HepG2 (cell line): ENCODE data around the gene HMGCS2. TPM values are rescaled to one million over a fixed set of nuclear protein-coding genes. Genes with fewer than 3 reads are reported as not detected.

Source experiments
- ARID3A ChIP-seq: IDR thresholded peaks from 2 replicates; pipeline ENCODE4 v1.6.1; 2012; ENCODE audit warnings: low read depth, low read length, improper control_type of control experiment
- BCLAF1 ChIP-seq: fragments of 450-650 bp; IDR thresholded peaks from 2 replicates; pipeline ENCODE4 v1.6.1; 2017; ENCODE audit warnings: mild to moderate bottlenecking
- CCAR2 ChIP-seq: fragments of 200-400 bp; formaldehyde crosslinking; optimal IDR thresholded peaks from 2 replicates; pipeline ENCODE3; 2018; ENCODE audit warnings: low read depth, mild to moderate bottlenecking, low read length, moderate library complexity
- HHEX ChIP-seq: IDR thresholded peaks from 2 replicates; pipeline ENCODE4 v1.6.1; 2016; ENCODE audit warnings: control low read depth
- HNRNPUL1 ChIP-seq: fragments of 200-400 bp; formaldehyde crosslinking; IDR thresholded peaks from 2 replicates; pipeline ENCODE4 v1.6.1; 2017; ENCODE audit warnings: low read depth, mild to moderate bottlenecking, low read length, moderate library complexity
- IKZF5 ChIP-seq: IDR thresholded peaks from 2 replicates; pipeline ENCODE4 v1.6.1; 2018; ENCODE audit warnings: missing genetic modification reagents, mild to moderate bottlenecking, missing compliant biosample characterization
- KLF12 ChIP-seq: sonication (generic); formaldehyde crosslinking; IDR thresholded peaks from 2 replicates; pipeline ENCODE4 v1.4.0; 2020; ENCODE audit warnings: missing genetic modification reagents, borderline replicate concordance
- RBM22 ChIP-seq: fragments of 200-400 bp; formaldehyde crosslinking; optimal IDR thresholded peaks from 2 replicates; pipeline ENCODE3; 2017; ENCODE audit warnings: mild to moderate bottlenecking, low read length, moderate library complexity
- RFX5 ChIP-seq: IDR thresholded peaks from 2 replicates; pipeline ENCODE4 v1.6.1; 2011; ENCODE audit warnings: low read depth, low read length, improper control_type of control experiment
- SOX13 ChIP-seq, 3 experiments: fragments of 450-650 bp in 1 of 3; sonication (generic) in 1 of 3; formaldehyde crosslinking in 1 of 3; IDR thresholded peaks in 2 of 3; conservative IDR thresholded peaks in 1 of 3; 2 replicates each; pipeline versions ENCODE4 v1.5.0 to v1.6.1; 2016 to 2020; ENCODE audit warnings: antibody characterized with exemption in 1 of 3, mild to moderate bottlenecking in 1 of 3, missing compliant biosample characterization in 1 of 3, missing genetic modification reagents in 1 of 3, moderate library complexity in 1 of 3
- SOX5 ChIP-seq: IDR thresholded peaks from 2 replicates; pipeline ENCODE4 v1.6.1; 2016; ENCODE audit warnings: borderline replicate concordance
- TCF12 ChIP-seq, 2 experiments: fragments of 450-650 bp in 1 of 2; sonication (generic) in 1 of 2; formaldehyde crosslinking in 1 of 2; IDR thresholded peaks; 2 replicates each; pipeline versions ENCODE4 v1.6.1 to v1.8.0; 2017 to 2022; ENCODE audit warnings: antibody characterized with exemption in 1 of 2, mild to moderate bottlenecking in 1 of 2, missing genetic modification reagents in 1 of 2, moderate library complexity in 1 of 2
- ZBTB34 ChIP-seq: sonication (generic); formaldehyde crosslinking; IDR thresholded peaks from 2 replicates; pipeline ENCODE4 v1.8.0; 2022; ENCODE audit warnings: mild to moderate bottlenecking, missing genetic modification reagents
- ZMAT3 ChIP-seq: sonication (generic); formaldehyde crosslinking; conservative IDR thresholded peaks from 2 replicates; pipeline ENCODE4 v1.7.0; 2021; ENCODE audit warnings: missing genetic modification reagents
- ZNF235 ChIP-seq: sonication (generic); formaldehyde crosslinking; IDR thresholded peaks from 2 replicates; pipeline ENCODE4 v1.8.1; 2023; ENCODE audit warnings: mild to moderate bottlenecking, missing genetic modification reagents, borderline replicate concordance
- ZNF260 ChIP-seq: sonication (generic); formaldehyde crosslinking; IDR thresholded peaks from 2 replicates; pipeline ENCODE4 v1.4.0; 2020; ENCODE audit warnings: missing genetic modification reagents, low read depth, mild to moderate bottlenecking, borderline replicate concordance
- ZNF337 ChIP-seq: sonication (generic); formaldehyde crosslinking; IDR thresholded peaks from 2 replicates; pipeline ENCODE4 v1.5.1; 2020; ENCODE audit warnings: missing genetic modification reagents, low read depth, mild to moderate bottlenecking, borderline replicate concordance
- ZNF451 ChIP-seq: sonication (generic); formaldehyde crosslinking; IDR thresholded peaks from 2 replicates; pipeline ENCODE4 v1.5.0; 2020; ENCODE audit warnings: mild to moderate bottlenecking, missing genetic modification reagents
- ZNF513 ChIP-seq: sonication (generic); formaldehyde crosslinking; conservative IDR thresholded peaks from 2 replicates; pipeline ENCODE4 v1.5.0; 2020; ENCODE audit warnings: missing genetic modification reagents
- ZNF75D ChIP-seq: sonication (generic); formaldehyde crosslinking; IDR thresholded peaks from 2 replicates; pipeline ENCODE4 v1.8.1; 2023; ENCODE audit warnings: missing genetic modification reagents, mild to moderate bottlenecking, borderline replicate concordance
- ZNF768 ChIP-seq: sonication (generic); formaldehyde crosslinking; IDR thresholded peaks from 2 replicates; pipeline ENCODE4 v1.4.0; 2020; ENCODE audit warnings: missing genetic modification reagents
- ZNF841 ChIP-seq: sonication (generic); formaldehyde crosslinking; IDR thresholded peaks from 2 replicates; pipeline ENCODE4 v1.8.1; 2023; ENCODE audit warnings: missing genetic modification reagents, borderline replicate concordance
- polyA plus RNA-seq, 8 experiments: library from polyadenylated mRNA; depleted of rRNA in 3 of 8; stranded (reverse) in 7 of 8; unstranded in 1 of 8; fragments of >200 nt; fragmentation: Illumina TruSeq in 4 of 8; extraction: Trizol in 4 of 8; gene quantifications; 2 replicates each; pipeline versions ENCODE4 v1.2.1 to v1.2.3, GENCODE V29; 2011 to 2016; ENCODE audit warnings: low read depth in 4 of 8, missing spikeins in 1 of 8, mixed read lengths in 1 of 8; ENCODE audit not compliant: insufficient read depth in 1 of 8
- total RNA-seq, 5 experiments: library from RNA; depleted of rRNA; stranded (reverse); fragments of >200 nt; fragmentation: Illumina TruSeq; extraction: Trizol; gene quantifications; 2 replicates each; pipeline ENCODE4 v1.2.3, GENCODE V29; 2016; ENCODE audit warnings: low read depth in 1 of 5

Gene HMGCS2
- total and polyA plus RNA-seq, 2 of the 13 experiments (the other 11 are each of a cell fraction or from before 2014, with no cell fraction given), result 0.44 to 1.5 TPM

GRCh38 chr1:119816407-119816806, 47.7 kb upstream of the HMGCS2 start (continued):
- TF ChIP-seq ZNF513 (no peak), ZMAT3 (CRISPR knock-in tag) (no peak), IKZF5 (CRISPR knock-in tag) (peak; percentile 41; the same call in 1 of the 2 replicates), ZNF841 (no peak), ZNF75D (no peak), ZNF260 (CRISPR knock-in tag) (no peak), BCLAF1 (no peak), KLF12 (CRISPR knock-in tag) (no peak), SOX13 (IDR thresholded peaks at IDR 0.05) (no peak), SOX13 (CRISPR knock-in tag; conservative IDR thresholded peaks at IDR 0.05 in 1 of 2, IDR thresholded peaks at IDR 0.05 in 1 of 2) (peak in 1 of 2 experiments; percentile 40; a peak in 1 of 4 replicates), ZNF768 (no peak), ZNF337 (CRISPR knock-in tag) (no peak), CCAR2 (no peak), SOX5 (CRISPR knock-in tag) (peak; percentile 49; the same call in 1 of the 2 replicates), ZNF451 (no peak), RFX5 (no peak), ARID3A (peak; percentile 92), ZBTB34 (no peak), TCF12 (IDR thresholded peaks at IDR 0.05) (no peak), TCF12 (CRISPR knock-in tag; IDR thresholded peaks at IDR 0.05) (no peak), HNRNPUL1 (no peak), HHEX (no peak), ZNF235 (CRISPR knock-in tag) (no peak), RBM22 (no peak)
